ELF-1 (cell line): Measurements from ENCODE around the gene FUNDC2.
"Not testable (repeated sequence)": the region's sequence is repeated elsewhere in the genome, so short reads cannot be mapped to it uniquely, and the experiment has no call there.

Source experiments
- DNase-seq: peaks from one replicate; pipeline ENCODE4 v3.0.0-alpha.2; 2016; ENCODE audit warnings: low read depth, low spot score

FUNDC2 gene, protein sequence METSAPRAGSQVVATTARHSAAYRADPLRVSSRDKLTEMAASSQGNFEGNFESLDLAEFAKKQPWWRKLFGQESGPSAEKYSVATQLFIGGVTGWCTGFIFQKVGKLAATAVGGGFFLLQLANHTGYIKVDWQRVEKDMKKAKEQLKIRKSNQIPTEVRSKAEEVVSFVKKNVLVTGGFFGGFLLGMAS

DNA sequence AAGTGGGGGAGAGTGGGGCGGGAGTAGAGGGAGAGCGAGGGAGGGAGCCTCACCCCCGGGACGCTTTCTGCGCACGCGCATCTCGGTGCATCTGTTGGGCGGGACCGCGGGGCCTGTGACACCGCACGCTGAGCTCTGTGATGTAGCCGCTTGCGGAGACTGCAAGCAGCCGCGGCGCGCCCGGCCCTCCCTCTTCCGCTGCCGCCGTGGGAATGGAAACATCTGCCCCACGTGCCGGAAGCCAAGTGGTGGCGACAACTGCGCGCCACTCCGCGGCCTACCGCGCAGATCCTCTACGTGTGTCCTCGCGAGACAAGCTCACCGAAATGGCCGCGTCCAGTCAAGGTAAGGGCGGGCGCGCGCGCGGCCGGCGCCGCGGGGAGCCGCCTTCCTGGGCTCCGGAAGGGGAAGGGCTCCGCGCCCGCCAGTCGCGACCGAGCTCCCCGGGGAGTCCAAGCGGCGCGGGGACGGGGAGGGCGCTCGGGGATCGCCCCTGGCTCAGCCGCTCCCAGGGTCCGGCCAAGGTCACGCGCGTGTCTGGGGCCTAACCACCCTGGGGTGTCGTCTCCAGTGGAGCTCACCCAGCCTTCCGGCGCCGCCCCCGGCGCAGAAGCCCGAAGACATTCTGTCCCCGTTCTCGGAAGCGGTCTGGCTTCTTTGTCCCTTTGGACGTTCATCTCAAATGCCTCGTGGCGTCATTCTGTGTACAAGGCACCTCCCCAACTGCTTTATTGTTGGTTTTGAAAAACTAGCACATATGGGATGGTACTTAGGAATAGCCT lies at the start of gene FUNDC2:
Gene FUNDC2, plus strand, starts transcription at position 118 of the 782 bp plus-strand sequence. Its CDS starts 95 bp downstream, at position 213.
- peak; percentile 98 for DNase-seq

DNA sequence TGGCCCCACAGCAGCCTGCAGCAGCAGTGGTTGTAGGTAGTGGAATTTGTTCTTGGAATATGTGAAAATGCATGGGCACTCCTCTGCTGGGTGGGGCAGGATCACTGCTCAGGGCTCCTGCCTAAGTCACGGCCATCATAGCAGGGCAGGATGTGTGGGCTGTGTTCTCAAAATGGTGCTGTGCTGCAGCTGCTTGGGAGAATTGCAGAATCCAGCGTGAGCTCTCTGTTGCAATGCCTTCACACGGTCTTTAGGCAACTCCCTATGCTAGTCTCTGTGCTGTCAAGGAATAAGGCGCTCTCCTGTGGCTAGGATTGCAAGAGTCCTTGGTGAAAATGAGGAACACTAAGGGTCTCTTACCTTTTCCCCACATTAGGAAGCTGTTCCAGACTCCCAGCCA lies 47.0 kb upstream of the FUNDC2 start:
- DNase-seq = no peak

DNA sequence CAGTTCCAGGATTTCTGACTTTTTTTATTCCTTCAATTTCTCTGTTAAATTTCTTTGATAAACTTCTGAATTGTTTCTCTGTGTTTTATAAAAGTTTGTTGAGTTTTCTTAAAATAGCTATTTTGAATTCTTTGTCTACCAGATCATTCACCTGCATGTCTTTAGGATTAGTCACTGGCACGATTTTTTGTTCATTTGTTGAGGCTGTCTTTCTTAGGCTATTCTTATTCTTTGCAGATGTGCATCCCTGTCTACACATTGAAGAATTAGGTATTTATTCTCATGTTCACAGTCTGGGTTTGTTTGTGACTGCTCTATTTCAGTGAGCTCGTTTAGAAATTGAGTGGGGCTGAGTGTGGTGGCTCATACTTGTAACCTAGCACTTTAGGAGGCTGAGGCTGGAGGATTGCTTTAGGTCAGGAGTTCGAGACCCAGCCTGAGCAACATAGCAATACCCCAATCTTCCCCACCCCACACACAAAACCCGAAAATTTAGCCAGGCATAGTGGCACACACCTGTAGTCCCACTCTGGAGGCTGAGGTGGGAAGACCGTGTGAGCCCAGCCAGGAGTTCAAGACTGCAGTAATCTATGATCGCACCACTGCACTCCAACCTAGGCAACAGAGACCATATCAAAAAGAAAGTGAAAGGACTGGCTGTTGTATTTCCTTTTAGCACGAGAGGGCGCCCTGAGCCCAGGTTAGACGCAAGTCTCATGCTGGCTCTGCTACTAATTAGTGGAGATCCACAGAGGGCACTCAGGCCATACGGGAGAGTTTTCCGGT lies 46.1 kb upstream of the FUNDC2 start:
- DNase-seq = peak; percentile 88

DNA sequence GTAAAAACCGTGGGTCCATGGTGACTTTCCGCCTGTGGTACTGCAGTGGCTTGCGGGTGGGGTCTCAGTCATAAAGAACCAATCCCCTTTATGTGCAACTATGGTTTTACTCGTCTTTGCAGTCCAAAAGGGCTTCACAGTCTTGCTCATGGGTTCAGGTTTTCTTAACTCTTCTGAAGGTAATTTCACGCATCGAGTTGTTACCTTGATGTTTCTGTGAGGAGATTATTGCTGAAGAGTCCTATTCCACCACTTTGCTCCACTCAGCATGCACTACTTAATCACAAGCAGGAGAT lies 45.6 kb upstream of the FUNDC2 start:
- no peak for DNase-seq

DNA sequence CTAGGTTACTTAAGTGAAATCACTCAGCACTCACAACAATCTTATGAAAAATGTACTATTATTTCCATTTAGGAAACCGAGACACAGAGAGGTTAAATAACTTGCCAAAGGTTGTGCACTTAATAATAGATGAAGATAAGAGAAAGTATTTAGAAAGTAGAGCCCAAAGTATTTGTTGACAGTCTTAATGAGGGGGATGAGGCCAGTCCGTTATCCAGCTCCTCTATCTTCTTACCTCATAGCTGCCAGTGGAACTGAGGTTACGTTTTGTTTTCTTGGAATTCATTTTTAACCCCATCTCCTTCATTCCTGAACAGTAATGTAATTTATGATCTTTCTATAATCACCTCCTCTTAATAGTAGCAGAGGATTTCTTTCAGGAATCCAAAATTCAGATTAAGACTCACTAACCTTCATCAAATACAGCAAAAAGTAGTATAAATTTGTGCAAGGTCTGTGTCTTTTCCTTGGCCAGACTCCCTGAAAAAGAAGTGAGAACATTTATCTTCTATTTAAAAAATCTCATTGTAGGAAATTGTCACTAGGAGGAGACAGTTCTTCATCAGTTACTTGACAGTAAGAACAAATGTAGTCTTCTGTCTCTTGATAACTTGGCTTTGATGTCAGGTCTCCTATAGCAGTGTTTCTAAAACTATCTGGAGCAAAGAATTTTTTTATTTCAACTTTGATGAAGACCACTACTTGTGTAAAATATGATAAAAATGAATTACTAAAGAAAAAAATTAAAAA lies 39.6 kb upstream of the FUNDC2 start:
- no peak for DNase-seq

DNA sequence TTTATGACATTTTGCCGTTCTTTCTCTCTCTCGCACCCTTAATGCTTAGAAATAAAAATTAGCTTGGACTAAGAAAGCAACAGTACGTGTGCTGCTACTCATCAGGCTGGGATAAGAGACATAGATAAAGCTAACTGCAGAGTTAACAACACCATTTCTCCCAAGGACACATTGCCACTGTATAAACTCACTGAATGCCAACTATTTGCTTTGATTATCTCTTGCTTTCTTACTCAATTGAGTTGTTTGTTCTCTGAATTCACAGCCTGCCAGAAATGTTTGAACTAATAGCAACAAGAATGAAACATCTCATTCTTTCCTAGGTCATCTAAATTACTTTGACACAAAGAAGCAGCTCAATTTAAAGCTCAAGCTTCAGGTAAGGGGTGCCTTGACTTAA lies 38.7 kb upstream of the FUNDC2 start:
- no peak for DNase-seq

DNA sequence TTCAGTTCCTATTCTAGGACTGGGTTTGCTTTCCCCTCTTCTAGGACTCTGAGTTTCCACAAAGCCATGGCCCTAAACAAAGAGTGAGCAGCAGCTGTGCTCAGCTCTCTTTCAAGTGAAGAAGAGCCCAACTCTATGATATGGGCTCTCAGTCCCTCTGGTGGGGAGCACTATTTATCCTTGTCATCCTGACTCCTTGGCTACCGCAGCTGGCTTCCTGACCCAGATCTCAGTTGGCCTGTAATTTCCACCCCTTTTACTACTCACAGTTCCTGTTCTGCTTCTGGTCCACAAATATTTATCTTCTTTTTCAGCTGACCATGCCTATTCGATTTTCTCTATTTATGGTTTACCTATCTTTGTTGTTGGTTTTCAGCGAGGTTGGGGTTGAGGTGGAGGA lies 37.9 kb upstream of the FUNDC2 start:
- no peak for DNase-seq

DNA sequence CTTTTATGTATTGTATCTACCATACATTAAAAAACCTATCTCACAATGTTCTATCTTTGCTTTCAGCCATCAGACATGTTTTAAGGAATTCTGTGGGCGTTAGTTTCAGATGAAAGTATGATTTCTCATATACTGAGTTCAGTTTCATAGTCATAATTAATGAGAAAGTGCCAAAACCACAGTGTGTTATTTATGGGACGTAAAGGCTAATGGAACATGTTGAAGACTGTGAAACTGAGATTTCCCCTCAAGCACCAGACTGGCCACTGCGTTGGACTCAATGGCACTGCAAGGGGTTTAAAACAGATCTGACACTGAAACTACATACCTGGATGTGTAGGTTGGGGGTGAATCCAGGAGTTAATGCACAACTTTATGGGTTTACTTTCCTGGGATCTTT lies 36.1 kb upstream of the FUNDC2 start:
- DNase-seq = no peak

DNA sequence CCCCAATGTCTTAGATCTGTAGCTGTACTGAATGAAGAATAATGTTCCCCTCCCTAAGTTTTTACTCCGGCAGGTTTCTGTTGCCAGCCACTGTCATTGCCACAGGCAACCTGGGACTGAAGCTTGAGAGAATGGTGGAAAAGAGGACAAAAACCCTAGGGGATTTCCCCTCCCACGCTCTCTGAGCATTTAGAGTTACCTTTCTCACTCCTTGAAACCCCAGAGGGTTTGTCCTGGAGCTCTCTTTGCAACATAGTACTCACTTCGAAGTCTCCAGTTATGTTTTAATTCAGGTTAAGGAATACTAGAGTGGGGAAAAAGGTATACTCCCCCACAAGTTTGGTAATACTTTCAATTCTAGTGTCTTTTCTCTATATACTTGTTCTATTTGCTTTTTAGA lies 35.6 kb upstream of the FUNDC2 start:
- no peak for DNase-seq

DNA sequence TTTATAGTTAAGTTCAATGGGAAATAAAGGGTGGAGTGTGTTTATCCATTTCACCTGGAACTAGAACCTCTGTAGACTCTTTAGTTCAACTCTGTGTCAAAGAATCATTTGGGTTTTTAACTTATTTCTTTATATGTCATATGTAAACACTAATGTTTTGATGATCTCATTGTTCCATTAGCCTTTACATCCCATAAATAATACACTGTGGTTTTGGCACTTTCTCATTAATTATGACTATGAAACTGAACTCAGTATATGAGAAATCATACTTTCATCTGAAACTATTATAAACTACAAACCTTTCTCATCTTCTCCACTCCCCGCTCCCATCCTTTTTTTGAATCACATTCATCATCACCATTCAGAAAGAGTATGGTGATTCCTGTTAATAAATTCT lies 35.2 kb upstream of the FUNDC2 start:
- DNase-seq = no peak

DNA sequence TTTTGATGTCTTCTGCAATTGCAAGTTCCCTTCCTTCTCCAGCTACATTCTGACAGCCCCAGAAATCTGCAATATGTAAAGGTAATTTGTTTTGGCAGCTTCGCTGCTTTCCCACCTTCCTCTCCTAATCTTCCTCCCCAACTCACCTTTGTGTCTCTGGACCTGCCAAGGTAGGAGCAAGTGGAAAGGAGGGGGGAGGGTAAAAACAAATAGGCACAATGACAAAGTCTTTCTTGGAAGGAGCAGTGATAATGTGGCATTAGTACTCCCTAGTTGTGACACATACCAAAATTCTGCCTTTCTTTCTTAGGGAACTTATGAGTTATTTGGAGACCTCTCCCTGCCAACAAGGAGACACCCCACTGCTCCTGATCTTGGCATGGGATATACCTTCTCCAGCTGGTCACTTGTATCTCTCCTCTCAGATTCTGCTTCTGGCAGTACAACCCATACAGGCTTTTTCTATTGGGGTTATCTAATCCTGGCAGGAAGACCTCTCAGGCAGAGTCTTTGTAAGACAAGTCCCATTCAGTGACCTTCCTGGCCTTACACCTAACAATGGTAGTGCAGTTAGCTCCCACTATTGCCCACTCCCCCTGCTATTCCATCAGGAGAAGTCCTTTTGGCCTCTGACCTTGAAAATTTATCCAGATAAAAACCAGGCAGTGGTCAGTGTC lies 28.3 kb upstream of the FUNDC2 start:
- DNase-seq = no peak

DNA sequence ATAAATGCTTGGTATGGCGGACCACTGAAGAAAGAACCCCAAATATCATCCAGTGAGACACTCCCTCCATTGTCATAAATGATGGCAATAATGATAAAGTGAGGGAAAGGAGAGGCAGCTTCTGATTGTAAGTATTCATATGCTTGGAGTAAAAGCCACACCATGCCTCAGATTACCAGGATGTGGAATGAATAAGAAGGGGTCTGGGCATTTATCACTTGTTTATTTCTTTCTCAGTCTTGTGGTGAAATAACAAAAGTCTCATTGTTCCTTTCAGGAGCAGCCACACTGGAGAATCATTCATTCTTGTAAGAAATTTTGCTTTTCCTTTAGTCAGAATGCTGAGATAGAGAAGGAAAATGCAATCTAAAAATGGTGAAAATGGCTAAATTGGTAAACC lies 25.8 kb upstream of the FUNDC2 start:
- no peak for DNase-seq

DNA sequence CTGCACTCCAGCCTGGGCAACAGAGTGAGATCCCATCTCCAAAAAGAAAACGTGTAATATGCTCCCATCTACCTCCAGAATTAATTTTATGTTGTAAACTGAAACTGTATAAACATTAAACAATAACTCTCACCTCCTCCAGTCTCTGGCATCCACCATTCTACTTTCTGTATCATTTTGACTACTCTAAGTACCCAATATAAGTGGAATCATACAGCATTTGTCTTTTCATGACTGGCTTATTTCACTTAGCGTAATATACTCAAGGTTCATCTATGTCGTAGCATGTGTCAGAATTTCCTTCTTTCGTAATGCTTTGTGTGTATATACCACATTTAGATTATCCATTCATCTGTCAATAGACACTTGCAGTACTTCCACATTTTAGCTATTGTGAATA lies 24.8 kb upstream of the FUNDC2 start:
- DNase-seq = no peak

DNA sequence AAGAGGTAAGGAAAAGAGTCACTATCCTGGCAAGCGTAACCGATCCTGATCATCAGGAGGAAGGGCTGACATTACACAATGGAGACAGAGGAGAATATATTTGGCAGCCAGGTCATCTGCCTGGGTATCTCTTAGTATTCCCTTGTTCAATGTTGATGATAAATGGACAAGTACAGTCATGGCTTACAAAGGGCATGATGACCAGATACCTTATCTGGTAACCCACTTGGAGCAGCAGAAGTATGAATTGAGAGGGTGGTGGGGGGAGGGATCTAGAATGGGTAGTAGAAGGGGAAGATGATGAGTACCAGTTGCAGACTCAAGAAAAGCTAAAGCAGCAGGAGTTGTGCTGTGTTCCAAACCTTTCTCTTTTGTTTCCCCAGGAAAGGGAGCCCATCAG lies 21.5 kb upstream of the FUNDC2 start:
- no peak for DNase-seq

DNA sequence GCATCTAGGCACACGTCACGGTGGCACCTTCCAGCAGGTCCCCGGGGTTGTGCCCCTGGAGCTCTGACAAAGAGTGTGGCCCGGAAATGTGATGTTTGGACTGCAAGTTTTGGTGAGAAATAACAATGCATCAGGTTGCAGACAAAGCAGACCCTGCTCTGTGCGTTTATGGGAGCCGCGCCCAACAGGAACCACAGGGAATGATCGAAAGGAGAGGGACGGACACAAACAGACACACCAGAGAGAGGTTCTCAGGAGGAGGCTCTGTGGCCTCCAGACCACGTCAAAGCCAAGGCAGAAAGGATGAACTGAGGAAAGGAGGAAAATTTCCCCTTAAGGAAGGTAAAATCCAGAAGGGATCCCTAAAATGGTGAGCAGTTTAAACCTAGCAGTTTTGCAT lies 20.3 kb upstream of the FUNDC2 start:
- not testable (repeated sequence) for DNase-seq

DNA sequence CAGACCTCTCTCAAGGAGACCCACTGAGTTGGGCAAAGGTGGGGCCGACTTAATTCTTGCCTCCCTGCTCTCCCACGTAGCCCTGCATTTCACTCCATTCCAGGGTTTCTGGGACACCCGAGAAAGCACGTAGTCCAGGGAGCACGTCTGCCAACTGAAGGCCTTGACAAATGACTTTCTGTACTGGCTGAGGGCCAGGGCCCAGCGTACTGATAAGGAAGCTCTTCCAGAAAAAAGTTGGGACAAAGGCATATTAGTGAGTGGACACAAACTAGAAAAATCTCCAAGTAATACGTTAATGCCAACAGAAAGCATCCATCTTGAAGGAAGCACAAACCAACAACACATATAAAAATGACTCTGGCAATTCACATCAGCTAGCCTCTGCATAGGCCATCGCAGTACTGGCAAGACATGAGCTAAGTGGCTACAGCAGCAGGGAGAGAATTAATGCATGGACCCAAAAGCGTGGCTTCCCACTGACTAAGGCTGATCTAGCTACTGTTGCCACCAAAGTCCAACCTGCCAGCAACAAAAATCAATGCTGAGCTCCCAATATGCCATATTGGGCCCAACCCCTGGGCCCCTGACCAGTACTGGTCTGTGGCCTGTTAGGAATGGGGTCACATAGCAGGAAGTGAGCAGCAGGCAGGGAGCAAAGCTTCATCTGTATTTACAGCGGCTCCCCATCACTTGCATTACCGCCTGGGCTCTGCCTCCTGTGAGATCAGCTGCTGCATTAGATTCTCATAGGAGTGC lies 19.6 kb upstream of the FUNDC2 start:
- not testable (repeated sequence) for DNase-seq

DNA sequence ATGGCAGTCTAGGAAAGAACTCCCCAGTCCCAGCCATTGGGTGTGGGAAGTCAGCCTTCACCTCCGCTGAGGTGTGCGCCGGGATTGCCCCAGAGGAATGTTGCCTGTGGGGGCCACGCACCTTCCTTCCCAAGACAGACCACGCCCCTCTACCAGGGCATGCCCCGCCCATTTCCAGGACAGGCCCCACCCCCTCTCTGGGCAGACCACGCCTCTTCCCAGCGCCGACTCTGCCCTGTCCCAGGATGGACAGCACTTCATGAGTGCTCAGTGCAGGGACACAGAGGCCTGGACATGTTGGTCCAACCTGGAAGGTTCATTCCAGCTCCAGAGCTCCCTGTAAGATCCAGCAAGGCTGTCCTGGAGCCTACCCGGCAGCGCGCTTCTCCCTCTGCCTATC lies 18.1 kb upstream of the FUNDC2 start:
- DNase-seq = not testable (repeated sequence)

DNA sequence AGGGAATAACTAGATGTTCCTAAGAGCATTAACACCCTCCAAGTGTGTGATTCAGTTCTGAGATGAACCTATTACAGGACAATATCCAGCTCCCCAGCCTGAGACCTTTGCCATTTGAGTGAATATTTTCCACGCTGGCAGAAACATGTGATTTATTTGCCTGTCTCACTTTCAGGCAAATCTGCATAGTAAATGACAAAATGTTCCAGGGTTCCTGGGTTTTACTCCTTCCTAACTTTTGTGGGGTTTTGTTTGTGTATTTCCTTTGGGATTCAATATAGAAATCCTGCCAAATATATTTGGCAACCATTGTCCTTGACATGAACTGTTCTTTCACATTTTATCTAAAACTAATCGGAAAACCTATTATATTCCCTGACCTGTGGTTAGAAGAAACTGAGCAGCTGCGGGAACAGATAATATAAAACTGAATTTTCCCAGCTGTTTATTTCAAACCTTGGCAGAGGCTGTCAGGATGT lies 16.6 kb upstream of the FUNDC2 start:
- no peak for DNase-seq

DNA sequence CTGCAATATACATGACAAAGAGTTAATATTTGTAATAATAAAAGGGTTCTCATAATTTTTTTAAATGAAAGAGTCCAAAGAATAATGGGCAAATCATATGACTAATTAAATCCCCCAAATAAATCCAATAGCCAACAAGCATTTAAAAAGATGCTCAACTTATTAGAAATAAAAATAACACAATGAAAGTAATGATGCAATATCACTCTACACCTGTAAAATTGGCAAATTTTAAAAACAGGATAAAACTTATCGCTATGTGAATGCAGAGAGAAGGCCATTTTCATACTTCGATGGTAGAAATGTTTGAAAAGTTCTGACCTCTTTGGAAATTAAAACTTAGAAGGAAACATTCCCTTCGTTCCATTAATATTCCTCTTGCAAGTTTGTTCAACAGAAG lies 6.1 kb upstream of the FUNDC2 start:
- no peak for DNase-seq

DNA sequence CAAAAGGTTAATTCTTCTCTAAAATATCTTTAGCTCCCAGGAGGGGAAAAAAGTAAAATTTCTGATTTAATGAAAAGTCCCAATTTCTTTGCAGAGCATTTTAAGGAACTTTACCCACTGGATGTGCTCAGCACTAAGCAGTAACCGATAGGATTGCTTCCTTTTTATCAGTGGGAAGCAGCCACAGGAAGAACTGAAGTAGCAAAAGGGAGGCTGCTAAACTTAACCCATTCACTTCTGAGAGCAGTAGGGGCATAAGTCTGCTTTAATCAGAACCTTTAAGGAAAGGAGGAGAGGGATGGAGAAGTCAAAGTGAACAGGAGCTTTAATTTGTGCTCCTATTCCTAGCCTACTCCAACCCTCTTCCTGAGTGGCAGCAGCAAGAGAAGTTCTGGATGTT lies 4.1 kb upstream of the FUNDC2 start, which contains the start of gene F8:
Gene F8, minus strand, starts transcription at position 139 of the 400 bp plus-strand sequence. CDS start 171 bp downstream, outside the sequence.
- no peak for DNase-seq
